ENCODE data around the gene WASF3. TPM values are rescaled to one million over a fixed set of nuclear protein-coding genes. Genes with fewer than 3 reads are reported as not detected.
A peak's percentile ranks its signal among the peaks of the same experiment; 100 is the strongest.

WASF3 gene
- total RNA-seq, 1 donor from 2014 or later: 25.8 TPM

DNA sequence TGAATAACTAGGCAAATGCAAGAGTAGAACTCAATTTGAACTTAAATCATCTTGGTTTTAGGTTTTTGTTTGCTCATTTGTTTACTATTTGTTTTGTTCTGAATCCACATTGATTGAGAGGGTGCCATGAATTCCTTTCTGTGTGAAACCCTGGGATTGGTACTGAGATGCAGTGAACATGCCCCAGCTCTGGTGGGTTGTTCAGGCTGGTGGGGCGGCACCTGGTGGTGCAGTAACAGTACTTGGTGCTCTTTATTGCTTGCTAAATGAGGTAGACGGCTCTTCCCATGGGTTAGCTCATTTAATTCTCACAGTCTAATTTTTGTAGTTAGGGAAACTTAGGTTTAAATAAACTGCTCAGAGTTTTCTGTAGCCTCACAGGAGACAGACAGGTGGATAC lies 48.4 kb downstream of the WASF3 start:
- DNase-seq (ENCODE audit: low read depth): no peak
- no peak overlapping the region for H3K27ac Mint-ChIP-seq (ENCODE audit: unreplicated experiment)
- H3K79me2 ChIP-seq (ENCODE audit: insufficient read depth, low read length): peaks cover 44% of the 10 kb centered on the region

DNA sequence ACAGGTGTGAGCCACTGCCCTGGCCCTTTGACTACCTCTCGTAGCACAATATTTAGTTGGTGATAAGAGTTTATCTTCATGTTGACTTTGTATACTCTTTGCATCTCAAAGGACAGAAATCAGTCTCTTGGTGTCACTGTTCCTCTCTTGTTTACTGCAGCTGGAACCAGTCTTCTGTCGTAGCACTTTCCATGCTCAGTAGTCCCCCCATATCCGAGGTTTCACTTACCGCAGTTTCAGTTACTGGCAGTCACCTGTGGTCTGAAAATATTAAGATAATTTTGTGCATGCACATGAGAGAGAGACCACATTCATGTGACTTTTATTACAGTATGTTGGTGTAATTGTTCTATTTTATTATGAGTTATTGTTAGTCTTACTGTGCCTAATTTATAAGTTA lies 49.1 kb downstream of the WASF3 start:
- no peak overlapping the region for H3K27ac ChIP-seq (ENCODE audit: low read depth, low read length)
- Mint-ChIP-seq H3K27ac (ENCODE audit: unreplicated experiment) (no peak overlapping the region), H3K4me3 (ENCODE audit: unreplicated experiment) (no peak overlapping the region), H3K9me3 (ENCODE audit: unreplicated experiment) (no peaks in the 10 kb centered on the region), H3K36me3 (ENCODE audit: low read depth, unreplicated experiment) (peaks cover 4% of the 10 kb centered on the region), H3K4me1 (ENCODE audit: low read depth, unreplicated experiment) (peaks cover 6% of the 10 kb centered on the region), H3K27me3 (ENCODE audit: low read depth, unreplicated experiment) (no peaks in the 10 kb centered on the region)
- peaks cover 4% of the 10 kb centered on the region for H3K4me1 ChIP-seq (ENCODE audit: insufficient read depth, low read length)
- H2AFZ ChIP-seq (ENCODE audit: low read depth, low read length): no peak overlapping the region
- H3K27me3 ChIP-seq (ENCODE audit: insufficient read depth, low read length): no peaks in the 10 kb centered on the region
- H3K9me3 ChIP-seq (ENCODE audit: insufficient read depth, low read depth, low read length): no peaks in the 10 kb centered on the region
- DNase-seq (ENCODE audit: low read depth) (no peak), FAIRE-seq (no peak)
- no peak for TF ChIP-seq EZH2 (IDR thresholded peaks at IDR 0.05; ENCODE audit: insufficient read depth, low read length)
- no peaks in the 10 kb centered on the region for H3K36me3 ChIP-seq (ENCODE audit: insufficient read depth, low read length)
- H3K4me2 ChIP-seq (ENCODE audit: low read length): no peak overlapping the region
- peaks cover 42% of the 10 kb centered on the region for H3K79me2 ChIP-seq (ENCODE audit: insufficient read depth, low read length)
- no peak overlapping the region for H3K9ac ChIP-seq (ENCODE audit: low read length)
- H4K20me1 ChIP-seq (ENCODE audit: insufficient read depth, low read length): peaks cover 46% of the 10 kb centered on the region
- H3K4me3 ChIP-seq (ENCODE audit: insufficient read depth, low read depth, low read length): no peak overlapping the region

More for the DNA sequence above, 48.4 kb downstream of the WASF3 start:
- Histone ChIP-seq H3K9me3 (ENCODE audit: insufficient read depth, low read depth, low read length) (no peaks in the 10 kb centered on the region), H3K4me3 (ENCODE audit: insufficient read depth, low read depth, low read length) (no peak overlapping the region), H3K4me2 (ENCODE audit: low read length) (no peak overlapping the region), H3K36me3 (ENCODE audit: insufficient read depth, low read length) (no peaks in the 10 kb centered on the region), H3K9ac (ENCODE audit: low read length) (no peak overlapping the region), H4K20me1 (ENCODE audit: insufficient read depth, low read length) (peaks cover 46% of the 10 kb centered on the region), H3K4me1 (ENCODE audit: insufficient read depth, low read length) (peaks cover 8% of the 10 kb centered on the region), H3K27me3 (ENCODE audit: insufficient read depth, low read length) (no peaks in the 10 kb centered on the region), H2AFZ (ENCODE audit: low read depth, low read length) (no peak overlapping the region), H3K27ac (ENCODE audit: low read depth, low read length) (no peak overlapping the region)
- TF ChIP-seq, protein P1, sequence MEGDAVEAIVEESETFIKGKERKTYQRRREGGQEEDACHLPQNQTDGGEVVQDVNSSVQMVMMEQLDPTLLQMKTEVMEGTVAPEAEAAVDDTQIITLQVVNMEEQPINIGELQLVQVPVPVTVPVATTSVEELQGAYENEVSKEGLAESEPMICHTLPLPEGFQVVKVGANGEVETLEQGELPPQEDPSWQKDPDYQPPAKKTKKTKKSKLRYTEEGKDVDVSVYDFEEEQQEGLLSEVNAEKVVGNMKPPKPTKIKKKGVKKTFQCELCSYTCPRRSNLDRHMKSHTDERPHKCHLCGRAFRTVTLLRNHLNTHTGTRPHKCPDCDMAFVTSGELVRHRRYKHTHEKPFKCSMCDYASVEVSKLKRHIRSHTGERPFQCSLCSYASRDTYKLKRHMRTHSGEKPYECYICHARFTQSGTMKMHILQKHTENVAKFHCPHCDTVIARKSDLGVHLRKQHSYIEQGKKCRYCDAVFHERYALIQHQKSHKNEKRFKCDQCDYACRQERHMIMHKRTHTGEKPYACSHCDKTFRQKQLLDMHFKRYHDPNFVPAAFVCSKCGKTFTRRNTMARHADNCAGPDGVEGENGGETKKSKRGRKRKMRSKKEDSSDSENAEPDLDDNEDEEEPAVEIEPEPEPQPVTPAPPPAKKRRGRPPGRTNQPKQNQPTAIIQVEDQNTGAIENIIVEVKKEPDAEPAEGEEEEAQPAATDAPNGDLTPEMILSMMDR (IDR thresholded peaks at IDR 0.05; ENCODE audit: insufficient read depth, low read depth, low read length): peak; percentile 10
- no peak for TF ChIP-seq EZH2 (IDR thresholded peaks at IDR 0.05; ENCODE audit: insufficient read depth, low read length)
- peaks cover 13% of the 10 kb centered on the region for H3K4me1 Mint-ChIP-seq (ENCODE audit: low read depth, unreplicated experiment)
- peaks cover 4% of the 10 kb centered on the region for H3K36me3 Mint-ChIP-seq (ENCODE audit: low read depth, unreplicated experiment)
- no peaks in the 10 kb centered on the region for H3K9me3 Mint-ChIP-seq (ENCODE audit: unreplicated experiment)
- no peak overlapping the region for H3K4me3 Mint-ChIP-seq (ENCODE audit: unreplicated experiment)
- FAIRE-seq: no peak
- H3K27me3 Mint-ChIP-seq (ENCODE audit: low read depth, unreplicated experiment): no peaks in the 10 kb centered on the region

DNA sequence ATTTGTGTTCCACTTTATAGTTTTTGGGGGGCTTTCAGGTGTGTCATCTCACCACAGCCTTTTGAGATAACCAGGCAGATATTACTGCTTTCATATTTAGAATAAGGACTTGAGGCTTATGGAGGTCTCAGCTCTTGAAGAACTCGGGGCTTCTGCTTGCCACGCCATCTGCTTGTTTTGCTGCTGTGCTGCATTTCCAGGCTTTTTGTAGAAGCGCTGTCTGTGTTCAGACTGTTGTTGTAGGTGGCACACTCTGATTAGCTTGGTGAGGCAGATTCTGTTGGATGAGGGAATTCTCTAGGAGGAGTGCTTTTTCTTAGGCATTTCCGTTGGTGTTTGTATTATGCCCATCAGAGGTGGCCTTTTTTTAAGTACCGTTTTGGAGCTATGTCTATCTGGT lies 57.2 kb downstream of the WASF3 start:
- peaks cover 22% of the 10 kb centered on the region for H3K4me1 ChIP-seq (ENCODE audit: insufficient read depth, low read length)
- H3K27ac Mint-ChIP-seq (ENCODE audit: unreplicated experiment): no peak overlapping the region
- DNase-seq (ENCODE audit: low read depth): no peak
- H4K20me1 ChIP-seq (ENCODE audit: insufficient read depth, low read length): peaks cover 19% of the 10 kb centered on the region
- no peaks in the 10 kb centered on the region for H3K9me3 Mint-ChIP-seq (ENCODE audit: unreplicated experiment)
- no peak overlapping the region for H3K4me3 Mint-ChIP-seq (ENCODE audit: unreplicated experiment)
- H3K4me3 ChIP-seq (ENCODE audit: insufficient read depth, low read depth, low read length): no peak overlapping the region
- peaks cover 8% of the 10 kb centered on the region for H3K79me2 ChIP-seq (ENCODE audit: insufficient read depth, low read length)
- no peak for FAIRE-seq
- H2AFZ ChIP-seq (ENCODE audit: low read depth, low read length): no peak overlapping the region
- H3K4me1 Mint-ChIP-seq (ENCODE audit: low read depth, unreplicated experiment): peaks cover 15% of the 10 kb centered on the region
- H3K36me3 ChIP-seq (ENCODE audit: insufficient read depth, low read length): no peaks in the 10 kb centered on the region
- peaks cover 10% of the 10 kb centered on the region for H3K36me3 Mint-ChIP-seq (ENCODE audit: low read depth, unreplicated experiment)
- no peak overlapping the region for H3K4me2 ChIP-seq (ENCODE audit: low read length)
- TF ChIP-seq EZH2 (IDR thresholded peaks at IDR 0.05; ENCODE audit: insufficient read depth, low read length): no peak
- TF ChIP-seq, protein P1 (IDR thresholded peaks at IDR 0.05; ENCODE audit: insufficient read depth, low read depth, low read length): no peak
- no peaks in the 10 kb centered on the region for H3K27me3 ChIP-seq (ENCODE audit: insufficient read depth, low read length)
- no peaks in the 10 kb centered on the region for H3K27me3 Mint-ChIP-seq (ENCODE audit: low read depth, unreplicated experiment)
- H3K9me3 ChIP-seq (ENCODE audit: insufficient read depth, low read depth, low read length): no peaks in the 10 kb centered on the region
- H3K27ac ChIP-seq (ENCODE audit: low read depth, low read length): no peak overlapping the region
- H3K9ac ChIP-seq (ENCODE audit: low read length): no peak overlapping the region
